ENCODE results near the gene HSPH1.
A peak's percentile ranks its signal among the peaks of the same experiment; 100 is the strongest.

Gene HSPH1

GRCh38 chr13:31168166-31168565 is 6.5 kb upstream of the HSPH1 start:
- DNase-seq (ENCODE audit: low read depth): no peak
- no peak overlapping the region for H3K4me3 ChIP-seq (ENCODE audit: low read depth, low read length)
- no peak for TF ChIP-seq CTCF (IDR thresholded peaks at IDR 0.05; ENCODE audit: low read depth, low read length, missing control alignments)

- no peak for TF ChIP-seq CTCF (IDR thresholded peaks at IDR 0.05; ENCODE audit: low read depth, low read length, missing control alignments)
- H3K4me3 ChIP-seq (ENCODE audit: low read depth, low read length): no peak overlapping the region
- DNase-seq (ENCODE audit: low read depth): no peak
Measured at GRCh38 chr13:31167490-31167889, 5.8 kb upstream of the HSPH1 start.

GRCh38 chr13:31166591-31166990 is 4.9 kb upstream of the HSPH1 start:
- no peak for DNase-seq (ENCODE audit: low read depth)
- TF ChIP-seq CTCF (IDR thresholded peaks at IDR 0.05; ENCODE audit: low read depth, low read length, missing control alignments): no peak
- no peak overlapping the region for H3K4me3 ChIP-seq (ENCODE audit: low read depth, low read length)

- no peak for TF ChIP-seq CTCF (IDR thresholded peaks at IDR 0.05; ENCODE audit: low read depth, low read length, missing control alignments)
- peak overlapping the region; percentile 58 for H3K4me3 ChIP-seq (ENCODE audit: low read depth, low read length)
Measured at GRCh38 chr13:31162151-31163008, 676 bp upstream of the HSPH1 start.

GRCh38 chr13:31160857-31161556 is 697 bp downstream of the HSPH1 start:
- TF ChIP-seq CTCF (IDR thresholded peaks at IDR 0.05; ENCODE audit: low read depth, low read length, missing control alignments): no peak
- peak; percentile 51 for DNase-seq (ENCODE audit: low read depth)
- H3K4me3 ChIP-seq (ENCODE audit: low read depth, low read length): peak overlapping the region; percentile 58

More at GRCh38 chr13:31162151-31163008, 676 bp upstream of the HSPH1 start:
- peak; percentile 97 for DNase-seq (ENCODE audit: low read depth)

- no peak for TF ChIP-seq CTCF (IDR thresholded peaks at IDR 0.05; ENCODE audit: low read depth, low read length, missing control alignments)
- no peak for DNase-seq (ENCODE audit: low read depth)
- peak overlapping the region; percentile 58 for H3K4me3 ChIP-seq (ENCODE audit: low read depth, low read length)
Measured at GRCh38 chr13:31159306-31159705, 2.4 kb downstream of the HSPH1 start.

All from GM12864 (cell line).